ENCODE results near the gene CRB2.

The CRB2 gene

DNA sequence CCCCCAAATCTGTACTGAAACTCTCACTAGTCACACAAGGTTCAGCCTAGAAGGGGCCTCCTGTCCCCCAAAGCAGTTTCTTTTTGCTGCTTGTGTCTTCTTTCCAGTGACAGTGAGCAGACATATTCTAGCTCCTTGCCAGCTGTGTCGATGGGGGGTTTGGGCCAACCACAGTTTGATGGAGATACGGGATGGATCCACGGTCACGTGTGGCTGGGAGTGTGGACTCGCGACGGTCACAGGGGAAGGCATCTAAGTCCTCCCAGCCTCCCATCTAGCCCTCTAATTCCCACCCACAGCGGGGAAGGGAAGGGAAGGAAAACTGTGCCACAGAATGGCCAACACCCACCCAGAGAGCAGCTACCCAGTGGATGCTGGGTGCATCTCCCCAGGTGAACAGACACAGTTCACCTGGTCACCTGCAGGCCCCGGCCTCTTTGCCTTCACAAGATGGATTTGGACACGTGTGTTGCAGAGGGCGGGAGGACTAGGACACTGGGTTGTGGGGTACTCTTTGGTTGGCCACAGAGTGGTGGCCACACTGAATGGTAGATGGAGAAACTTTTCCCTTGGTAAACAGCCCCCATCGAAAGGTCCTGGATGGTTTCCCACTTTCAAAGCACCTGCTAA lies 54.4 kb downstream of the CRB2 start:
- TF ChIP-seq TCF12 (IDR thresholded peaks at IDR 0.05; ENCODE audit: low read depth) (no peak), ZBTB7A (IDR thresholded peaks at IDR 0.05; ENCODE audit: low read depth) (no peak), CEBPB (IDR thresholded peaks at IDR 0.05) (no peak), NFIC (IDR thresholded peaks at IDR 0.05) (no peak), YY1 (IDR thresholded peaks at IDR 0.05; ENCODE audit: low read depth) (no peak), TAF1 (IDR thresholded peaks at IDR 0.05; ENCODE audit: low read depth) (no peak), USF1 (IDR thresholded peaks at IDR 0.05) (no peak), TEAD4 (IDR thresholded peaks at IDR 0.05) (no peak), RAD21 (IDR thresholded peaks at IDR 0.05; ENCODE audit: low read depth) (no peak), EP300 (IDR thresholded peaks at IDR 0.05; ENCODE audit: borderline replicate concordance) (no peak), FOXM1 (IDR thresholded peaks at IDR 0.05; ENCODE audit: borderline replicate concordance, low read depth) (no peak), EGR1 (IDR thresholded peaks at IDR 0.05) (no peak), CREB1 (IDR thresholded peaks at IDR 0.05; ENCODE audit: low read depth) (no peak)
- TF ChIP-seq, protein P1, sequence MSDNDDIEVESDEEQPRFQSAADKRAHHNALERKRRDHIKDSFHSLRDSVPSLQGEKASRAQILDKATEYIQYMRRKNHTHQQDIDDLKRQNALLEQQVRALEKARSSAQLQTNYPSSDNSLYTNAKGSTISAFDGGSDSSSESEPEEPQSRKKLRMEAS (IDR thresholded peaks at IDR 0.05), result no peak
- TF ChIP-seq, protein P2, sequence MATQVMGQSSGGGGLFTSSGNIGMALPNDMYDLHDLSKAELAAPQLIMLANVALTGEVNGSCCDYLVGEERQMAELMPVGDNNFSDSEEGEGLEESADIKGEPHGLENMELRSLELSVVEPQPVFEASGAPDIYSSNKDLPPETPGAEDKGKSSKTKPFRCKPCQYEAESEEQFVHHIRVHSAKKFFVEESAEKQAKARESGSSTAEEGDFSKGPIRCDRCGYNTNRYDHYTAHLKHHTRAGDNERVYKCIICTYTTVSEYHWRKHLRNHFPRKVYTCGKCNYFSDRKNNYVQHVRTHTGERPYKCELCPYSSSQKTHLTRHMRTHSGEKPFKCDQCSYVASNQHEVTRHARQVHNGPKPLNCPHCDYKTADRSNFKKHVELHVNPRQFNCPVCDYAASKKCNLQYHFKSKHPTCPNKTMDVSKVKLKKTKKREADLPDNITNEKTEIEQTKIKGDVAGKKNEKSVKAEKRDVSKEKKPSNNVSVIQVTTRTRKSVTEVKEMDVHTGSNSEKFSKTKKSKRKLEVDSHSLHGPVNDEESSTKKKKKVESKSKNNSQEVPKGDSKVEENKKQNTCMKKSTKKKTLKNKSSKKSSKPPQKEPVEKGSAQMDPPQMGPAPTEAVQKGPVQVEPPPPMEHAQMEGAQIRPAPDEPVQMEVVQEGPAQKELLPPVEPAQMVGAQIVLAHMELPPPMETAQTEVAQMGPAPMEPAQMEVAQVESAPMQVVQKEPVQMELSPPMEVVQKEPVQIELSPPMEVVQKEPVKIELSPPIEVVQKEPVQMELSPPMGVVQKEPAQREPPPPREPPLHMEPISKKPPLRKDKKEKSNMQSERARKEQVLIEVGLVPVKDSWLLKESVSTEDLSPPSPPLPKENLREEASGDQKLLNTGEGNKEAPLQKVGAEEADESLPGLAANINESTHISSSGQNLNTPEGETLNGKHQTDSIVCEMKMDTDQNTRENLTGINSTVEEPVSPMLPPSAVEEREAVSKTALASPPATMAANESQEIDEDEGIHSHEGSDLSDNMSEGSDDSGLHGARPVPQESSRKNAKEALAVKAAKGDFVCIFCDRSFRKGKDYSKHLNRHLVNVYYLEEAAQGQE (IDR thresholded peaks at IDR 0.05; ENCODE audit: low read depth), result no peak

- TF ChIP-seq TCF12 (IDR thresholded peaks at IDR 0.05; ENCODE audit: low read depth) (no peak), TEAD4 (IDR thresholded peaks at IDR 0.05) (no peak), NFIC (IDR thresholded peaks at IDR 0.05) (no peak), EP300 (IDR thresholded peaks at IDR 0.05; ENCODE audit: borderline replicate concordance) (no peak), YY1 (IDR thresholded peaks at IDR 0.05; ENCODE audit: low read depth) (no peak), ZBTB7A (IDR thresholded peaks at IDR 0.05; ENCODE audit: low read depth) (no peak), TAF1 (IDR thresholded peaks at IDR 0.05; ENCODE audit: low read depth) (no peak), EGR1 (IDR thresholded peaks at IDR 0.05) (no peak)
- TF ChIP-seq, protein P2 (IDR thresholded peaks at IDR 0.05; ENCODE audit: low read depth), result no peak
- TF ChIP-seq, protein P1 (IDR thresholded peaks at IDR 0.05), result no peak
These were observed 55.2 kb downstream of the CRB2 start for GRCh38 chr9:123411191-123411590.

GRCh38 chr9:123411636-123412035 lies 55.6 kb downstream of the CRB2 start:
- TF ChIP-seq YY1 (IDR thresholded peaks at IDR 0.05; ENCODE audit: low read depth), result no peak
- TF ChIP-seq, protein P2 (IDR thresholded peaks at IDR 0.05; ENCODE audit: low read depth), result no peak
- TF ChIP-seq EP300 (IDR thresholded peaks at IDR 0.05; ENCODE audit: borderline replicate concordance), result no peak
- TF ChIP-seq TCF12 (IDR thresholded peaks at IDR 0.05; ENCODE audit: low read depth), result no peak
- TF ChIP-seq TAF1 (IDR thresholded peaks at IDR 0.05; ENCODE audit: low read depth), result no peak
- TF ChIP-seq FOXM1 (IDR thresholded peaks at IDR 0.05; ENCODE audit: borderline replicate concordance, low read depth), result no peak
- no peak for TF ChIP-seq USF1 (IDR thresholded peaks at IDR 0.05)
- no peak for TF ChIP-seq EGR1 (IDR thresholded peaks at IDR 0.05)
- no peak for TF ChIP-seq RAD21 (IDR thresholded peaks at IDR 0.05; ENCODE audit: low read depth)
- TF ChIP-seq, protein P1 (IDR thresholded peaks at IDR 0.05), result no peak
- no peak for TF ChIP-seq CREB1 (IDR thresholded peaks at IDR 0.05; ENCODE audit: low read depth)
- TF ChIP-seq TEAD4 (IDR thresholded peaks at IDR 0.05), result no peak
- no peak for TF ChIP-seq NFIC (IDR thresholded peaks at IDR 0.05)
- TF ChIP-seq ZBTB7A (IDR thresholded peaks at IDR 0.05; ENCODE audit: low read depth), result no peak
